K562 (cell line): Measurements from ENCODE around the gene ANKMY1. TPM values are rescaled to one million over a fixed set of nuclear protein-coding genes. Genes with fewer than 3 reads are reported as not detected.

Experiments used
- ATF4 ChIP-seq: fragments of 450-650 bp; formaldehyde crosslinking; IDR thresholded peaks from 2 replicates; pipeline ENCODE4 v1.4.0; 2022; ENCODE audit warnings: mild to moderate bottlenecking, moderate library complexity
- CC2D1A ChIP-seq: fragments of 450-650 bp; IDR thresholded peaks from 2 replicates; pipeline ENCODE4 v1.6.1; 2017; ENCODE audit warnings: mild to moderate bottlenecking
- FOXO4 ChIP-seq: fragments of 450-650 bp; formaldehyde crosslinking; IDR thresholded peaks from 2 replicates; pipeline ENCODE4 v1.4.0; 2020; ENCODE audit warnings: mild to moderate bottlenecking, moderate library complexity
- GATAD2B ChIP-seq: fragments of 450-650 bp; IDR thresholded peaks from 2 replicates; pipeline ENCODE4 v1.6.1; 2017; ENCODE audit warnings: mild to moderate bottlenecking, borderline replicate concordance
- HMGN3 ChIP-seq: IDR thresholded peaks from 2 replicates; pipeline ENCODE4 v1.6.1; 2011; ENCODE audit warnings: borderline replicate concordance, low read depth, mild to moderate bottlenecking, mixed read lengths, low read length; ENCODE audit not compliant: insufficient read length; ENCODE audit errors: extremely low read depth
- HNRNPH1 ChIP-seq: fragments of 200-400 bp; formaldehyde crosslinking; optimal IDR thresholded peaks from 2 replicates; pipeline ENCODE3; 2017; ENCODE audit warnings: low read depth, mild to moderate bottlenecking, low read length, moderate library complexity
- JUN ChIP-seq, 2 experiments: sonication (generic) in 1 of 2; formaldehyde crosslinking in 1 of 2; IDR thresholded peaks; 2 replicates each; pipeline versions ENCODE4 v1.6.1 to v1.8.0; 2012 to 2022; ENCODE audit warnings: borderline replicate concordance in 2 of 2, mild to moderate bottlenecking in 2 of 2, improper control_type of control experiment in 1 of 2, low read depth in 1 of 2, low read length in 1 of 2, missing genetic modification reagents in 1 of 2
- JUND ChIP-seq, 2 experiments: IDR thresholded peaks; 2 replicates in 1 of 2; 3 replicates in 1 of 2; pipeline ENCODE4 v1.6.1; 2011; ENCODE audit warnings: borderline replicate concordance in 2 of 2, low read depth in 2 of 2, low read length in 2 of 2, improper control_type of control experiment in 1 of 2, missing biosample characterization in 1 of 2, missing genetic modification characterization in 1 of 2, missing genetic modification reagents in 1 of 2
- KHSRP ChIP-seq: fragments of 450-650 bp; IDR thresholded peaks from 2 replicates; pipeline ENCODE4 v1.6.1; 2017
- LCOR ChIP-seq: sonication (generic); formaldehyde crosslinking; IDR thresholded peaks from 2 replicates; pipeline ENCODE4 v1.8.0; 2022; ENCODE audit warnings: mild to moderate bottlenecking, missing genetic modification reagents
- MEIS2 ChIP-seq: fragments of 450-650 bp; IDR thresholded peaks from 2 replicates; pipeline ENCODE4 v1.6.1; 2014; ENCODE audit warnings: mild to moderate bottlenecking; ENCODE audit not compliant: partially characterized antibody
- NFYB ChIP-seq: IDR thresholded peaks from 2 replicates; pipeline ENCODE4 v1.6.1; 2011; ENCODE audit warnings: mild to moderate bottlenecking, moderate library complexity; ENCODE audit not compliant: insufficient read length; ENCODE audit errors: extremely low read depth
- PCBP2 ChIP-seq: fragments of 200-400 bp; formaldehyde crosslinking; IDR thresholded peaks from 2 replicates; pipeline ENCODE4 v1.6.1; 2018; ENCODE audit warnings: low read length, low read depth, mild to moderate bottlenecking, moderate library complexity; ENCODE audit not compliant: poor library complexity, severe bottlenecking
- PRPF4 ChIP-seq: fragments of 200-400 bp; formaldehyde crosslinking; IDR thresholded peaks from one replicate; pipeline ENCODE4 v1.6.1; 2017; ENCODE audit warnings: low read length, low read depth, mild to moderate bottlenecking; ENCODE audit not compliant: insufficient read depth, poor library complexity, severe bottlenecking
- PURB ChIP-seq: sonication (generic); formaldehyde crosslinking; IDR thresholded peaks from 2 replicates; pipeline ENCODE4 v1.9.0; 2021; ENCODE audit warnings: low read depth, mild to moderate bottlenecking, missing genetic modification reagents
- SIRT6 ChIP-seq: IDR thresholded peaks from one replicate; pipeline ENCODE4 v1.6.1; 2012; ENCODE audit warnings: low read depth, mild to moderate bottlenecking, control low read depth, inconsistent platforms, low read length, moderate library complexity
- ZBTB49 ChIP-seq: sonication (generic); formaldehyde crosslinking; IDR thresholded peaks from 2 replicates; pipeline ENCODE4 v1.8.0; 2022; ENCODE audit warnings: missing genetic modification reagents, mild to moderate bottlenecking, borderline replicate concordance
- ZFP30 ChIP-seq: fragments of 250-450 bp; sonication (Bioruptor Pico); IDR thresholded peaks from 2 replicates; pipeline ENCODE4 v1.8.0; 2022; ENCODE audit warnings: moderate library complexity, mild to moderate bottlenecking, inconsistent platforms, borderline replicate concordance
- ZNF143 ChIP-seq: sonication (generic); formaldehyde crosslinking; IDR thresholded peaks from 2 replicates; pipeline ENCODE4 v1.9.0; 2022; ENCODE audit warnings: mild to moderate bottlenecking, missing genetic modification reagents
- ZNF24 ChIP-seq: fragments of 450-650 bp; IDR thresholded peaks from 2 replicates; pipeline ENCODE4 v1.6.1; 2016
- polyA plus RNA-seq, 8 experiments: library from polyadenylated mRNA; depleted of rRNA in 4 of 8; stranded (reverse) in 5 of 8; unstranded in 3 of 8; fragments of >200 nt; fragmentation: Nextera tagmentation in 2 of 8; fragmentation: Illumina TruSeq in 1 of 8; extraction: Ambion mirVana in 2 of 8; extraction: Trizol in 1 of 8; gene quantifications; 2 replicates each; pipeline versions ENCODE4 v1.2.1 to v1.2.3, GENCODE V29; 2011 to 2014; ENCODE audit warnings: inconsistent platforms in 1 of 8, missing spikeins in 1 of 8
- total RNA-seq, 7 experiments: library from RNA; depleted of rRNA in 6 of 7; stranded (reverse); fragments of >200 nt in 6 of 7; fragmentation: Illumina TruSeq in 2 of 7; extraction: Trizol in 2 of 7; gene quantifications; 2 replicates each; pipeline versions ENCODE4 v1.2.1 to v1.2.3, GENCODE V29; 2011 to 2021; ENCODE audit warnings: low replicate concordance in 1 of 7

Gene ANKMY1
- total and polyA plus RNA-seq, 9 of the 15 experiments (the other 6 are each of a cell fraction or from before 2014, with no cell fraction given), result 0.75 to 15.1 (median 11.7) TPM

GRCh38 chr2:240565333-240566202, 7.8 kb upstream of the ANKMY1 start (continued):
- TF ChIP-seq ZNF143 (CRISPR knock-in tag) (no peak), ZNF24 (no peak), ZBTB49 (CRISPR knock-in tag) (no peak), ATF4 (CRISPR knock-in tag) (peak; percentile 83), HNRNPH1 (no peak), GATAD2B (peak; percentile 81; the same call in 1 of the 2 replicates), NFYB (no peak), ZFP30 (CRISPR knock-in tag) (no peak), PURB (CRISPR knock-in tag) (no peak), JUND (IDR thresholded peaks at IDR 0.05; ENCODE audit: borderline replicate concordance, low read depth, low read length) (peak; percentile 99), JUND (tag; IDR thresholded peaks at IDR 0.05; ENCODE audit: borderline replicate concordance, low read depth, low read length) (peak; percentile 97; the same call in 2 of the 3 replicates), CC2D1A (no peak), KHSRP (no peak), SIRT6 (no peak), PCBP2 (no peak), JUN (IDR thresholded peaks at IDR 0.05; ENCODE audit: borderline replicate concordance, low read depth, low read length) (peak; percentile 92), JUN (CRISPR knock-in tag; IDR thresholded peaks at IDR 0.05; ENCODE audit: borderline replicate concordance) (no peak), FOXO4 (CRISPR knock-in tag) (no peak), HMGN3 (peak; percentile 93), PRPF4 (no peak), LCOR (peak; percentile 34), MEIS2 (peak; percentile 22)
